ENCODE results near the gene NT5C1A.

NT5C1A gene

DNA sequence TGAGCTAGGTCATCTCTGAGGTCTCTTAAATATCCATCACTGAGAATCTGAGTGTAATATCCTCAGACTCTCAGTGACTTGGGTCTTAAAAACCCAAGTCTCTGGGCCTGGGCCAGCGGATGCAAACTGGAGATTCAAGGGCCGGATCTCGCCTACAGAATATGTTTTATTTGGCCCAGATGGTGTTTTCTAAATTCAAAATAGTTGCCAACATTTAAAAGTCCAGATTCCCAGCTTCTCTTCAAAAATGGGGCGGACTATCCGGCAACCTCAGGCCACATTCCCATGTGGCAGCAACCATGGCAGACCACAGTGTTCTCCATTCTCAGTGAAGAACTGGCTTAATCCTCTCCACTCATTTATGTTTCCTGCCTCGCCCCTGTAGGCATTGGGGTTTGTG lies 19.8 kb downstream of the NT5C1A start (continued):
- TF ChIP-seq ZNF549 (tag by site-specific recombination; IDR thresholded peaks at IDR 0.05), result no peak
- TF ChIP-seq ZNF792 (tag by site-specific recombination; IDR thresholded peaks at IDR 0.05), result no peak
- no peak for TF ChIP-seq ZNF239 (tag by site-specific recombination; IDR thresholded peaks at IDR 0.05)
- no peak for TF ChIP-seq ZNF174 (tag by site-specific recombination; IDR thresholded peaks at IDR 0.05)
- TF ChIP-seq, protein P1, sequence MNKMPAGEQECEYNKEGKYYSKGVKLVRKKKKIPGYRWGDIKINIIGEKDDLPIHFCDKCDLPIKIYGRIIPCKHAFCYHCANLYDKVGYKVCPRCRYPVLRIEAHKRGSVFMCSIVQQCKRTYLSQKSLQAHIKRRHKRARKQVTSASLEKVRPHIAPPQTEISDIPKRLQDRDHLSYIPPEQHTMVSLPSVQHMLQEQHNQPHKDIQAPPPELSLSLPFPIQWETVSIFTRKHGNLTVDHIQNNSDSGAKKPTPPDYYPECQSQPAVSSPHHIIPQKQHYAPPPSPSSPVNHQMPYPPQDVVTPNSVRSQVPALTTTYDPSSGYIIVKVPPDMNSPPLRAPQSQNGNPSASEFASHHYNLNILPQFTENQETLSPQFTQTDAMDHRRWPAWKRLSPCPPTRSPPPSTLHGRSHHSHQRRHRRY (tag by site-specific recombination; IDR thresholded peaks at IDR 0.05), result no peak
- TF ChIP-seq, protein P2, sequence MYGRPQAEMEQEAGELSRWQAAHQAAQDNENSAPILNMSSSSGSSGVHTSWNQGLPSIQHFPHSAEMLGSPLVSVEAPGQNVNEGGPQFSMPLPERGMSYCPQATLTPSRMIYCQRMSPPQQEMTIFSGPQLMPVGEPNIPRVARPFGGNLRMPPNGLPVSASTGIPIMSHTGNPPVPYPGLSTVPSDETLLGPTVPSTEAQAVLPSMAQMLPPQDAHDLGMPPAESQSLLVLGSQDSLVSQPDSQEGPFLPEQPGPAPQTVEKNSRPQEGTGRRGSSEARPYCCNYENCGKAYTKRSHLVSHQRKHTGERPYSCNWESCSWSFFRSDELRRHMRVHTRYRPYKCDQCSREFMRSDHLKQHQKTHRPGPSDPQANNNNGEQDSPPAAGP (tag by site-specific recombination; IDR thresholded peaks at IDR 0.05), result no peak

DNA sequence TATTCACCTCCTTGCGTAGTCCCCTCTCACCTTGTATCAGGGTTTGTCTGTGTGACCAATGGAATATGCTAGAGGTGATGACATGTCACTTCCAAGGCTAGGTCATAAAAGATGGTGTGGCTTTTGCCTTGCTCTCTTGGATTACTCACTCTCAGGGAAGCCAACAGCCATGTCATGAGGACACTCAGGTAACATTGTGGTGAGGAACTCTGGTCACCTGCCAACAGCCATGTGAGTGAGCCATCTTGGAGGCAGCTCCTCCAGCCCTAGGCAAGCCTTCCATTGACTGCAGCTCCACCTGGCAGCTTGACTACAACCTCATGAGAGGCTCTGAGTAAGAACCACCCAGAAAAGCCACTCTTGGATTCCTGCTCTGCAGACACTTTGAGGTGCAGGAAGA lies 21.5 kb downstream of the NT5C1A start:
- Histone ChIP-seq H3K9me3 (ENCODE audit: control insufficient read depth, insufficient read depth, low read depth, low read length) (no peaks in the 10 kb centered on the region), H3K36me3 (ENCODE audit: control insufficient read depth in 2 of 2, insufficient read depth in 1 of 2, low read length in 2 of 2) (no peaks in the 10 kb centered on the region), H3K27ac (ENCODE audit: extremely low read depth, low read depth, low read length) (no peak overlapping the region), H3K4me1 (ENCODE audit: control insufficient read depth, insufficient read depth, low read length) (no peaks in the 10 kb centered on the region), H3K4me3 (ENCODE audit: low read depth, low read length) (no peak overlapping the region)
- TF ChIP-seq ZNF670 (tag by site-specific recombination; IDR thresholded peaks at IDR 0.05; ENCODE audit: low read depth) (no peak), ZNF350 (tag by site-specific recombination; IDR thresholded peaks at IDR 0.05) (0 out of 2 replicates have a peak, but pooled peaks have one; percentile 13)
- ChIA-PET CTCF (interaction anchor here (0.5 to 15.5 kb wide), 3 partner anchors 8 to 375 kb away, joined by 3 to 350 read pairs (median 8); no protein-coding TSS in a partner anchor), POLR2A (no interaction called here)

DNA sequence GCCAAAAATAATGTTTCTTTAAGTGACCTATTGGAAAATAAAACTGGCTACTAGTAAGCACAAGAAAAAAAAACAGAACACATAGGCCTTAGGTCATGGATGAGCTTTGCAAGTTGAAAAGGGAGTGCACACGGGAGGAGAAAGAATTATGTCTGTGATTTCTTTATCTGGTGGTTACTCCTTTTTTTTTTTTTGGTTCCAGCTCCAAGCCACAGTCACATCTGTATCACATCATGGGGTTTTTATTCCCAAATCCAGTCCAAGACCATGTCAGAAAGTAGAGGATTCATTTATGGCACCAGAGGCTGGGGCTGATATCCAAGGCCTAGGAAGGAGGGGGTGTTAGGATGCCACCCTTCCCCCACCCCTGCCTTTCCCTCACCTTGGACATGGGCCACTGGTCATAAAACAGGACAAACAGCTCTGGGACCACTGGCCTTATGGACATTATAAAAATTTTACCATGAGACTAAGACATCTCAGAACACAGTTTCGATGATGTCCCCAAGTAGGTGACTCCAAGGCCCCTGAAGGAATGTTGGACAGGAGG lies 22.2 kb downstream of the NT5C1A start:
- Histone ChIP-seq H3K9me3 (ENCODE audit: control insufficient read depth, insufficient read depth, low read depth, low read length) (no peaks in the 10 kb centered on the region), H3K27ac (ENCODE audit: extremely low read depth, low read depth, low read length) (no peak overlapping the region), H3K4me3 (ENCODE audit: low read depth, low read length) (no peak overlapping the region), H3K36me3 (ENCODE audit: control insufficient read depth in 2 of 2, insufficient read depth in 1 of 2, low read length in 2 of 2) (no peaks in the 10 kb centered on the region), H3K4me1 (ENCODE audit: control insufficient read depth, insufficient read depth, low read length) (no peaks in the 10 kb centered on the region)
- ChIA-PET CTCF (interaction anchor here (0.6 to 15.5 kb wide), 4 partner anchors 9 to 972 kb away, joined by 3 to 350 read pairs (median 8); no protein-coding TSS in a partner anchor), POLR2A (no interaction called here)
- TF ChIP-seq, protein P2 (tag by site-specific recombination; IDR thresholded peaks at IDR 0.05), result no peak
- TF ChIP-seq SP3 (tag by site-specific recombination; IDR thresholded peaks at IDR 0.05) (no peak), KLF10 (tag by site-specific recombination; IDR thresholded peaks at IDR 0.05) (no peak), ZNF521 (tag by site-specific recombination; IDR thresholded peaks at IDR 0.05) (no peak), GLI4 (tag by site-specific recombination; IDR thresholded peaks at IDR 0.05) (no peak), ZNF202 (tag by site-specific recombination; IDR thresholded peaks at IDR 0.05; ENCODE audit: borderline replicate concordance) (no peak), ZNF157 (tag by site-specific recombination; IDR thresholded peaks at IDR 0.05) (no peak), ZNF558 (tag by site-specific recombination; IDR thresholded peaks at IDR 0.05) (no peak), ZNF274 (IDR thresholded peaks at IDR 0.05; ENCODE audit: low read length) (no peak), ZNF274 (tag by site-specific recombination; IDR thresholded peaks at IDR 0.05; ENCODE audit: borderline replicate concordance) (no peak), GFI1B (tag by site-specific recombination; IDR thresholded peaks at IDR 0.05) (no peak), YY2 (tag by site-specific recombination; IDR thresholded peaks at IDR 0.05) (no peak), OSR2 (tag by site-specific recombination; IDR thresholded peaks at IDR 0.05) (no peak)
- TF ChIP-seq, protein P3, sequence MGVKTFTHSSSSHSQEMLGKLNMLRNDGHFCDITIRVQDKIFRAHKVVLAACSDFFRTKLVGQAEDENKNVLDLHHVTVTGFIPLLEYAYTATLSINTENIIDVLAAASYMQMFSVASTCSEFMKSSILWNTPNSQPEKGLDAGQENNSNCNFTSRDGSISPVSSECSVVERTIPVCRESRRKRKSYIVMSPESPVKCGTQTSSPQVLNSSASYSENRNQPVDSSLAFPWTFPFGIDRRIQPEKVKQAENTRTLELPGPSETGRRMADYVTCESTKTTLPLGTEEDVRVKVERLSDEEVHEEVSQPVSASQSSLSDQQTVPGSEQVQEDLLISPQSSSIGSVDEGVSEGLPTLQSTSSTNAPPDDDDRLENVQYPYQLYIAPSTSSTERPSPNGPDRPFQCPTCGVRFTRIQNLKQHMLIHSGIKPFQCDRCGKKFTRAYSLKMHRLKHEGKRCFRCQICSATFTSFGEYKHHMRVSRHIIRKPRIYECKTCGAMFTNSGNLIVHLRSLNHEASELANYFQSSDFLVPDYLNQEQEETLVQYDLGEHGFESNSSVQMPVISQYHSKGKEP (tag by site-specific recombination; IDR thresholded peaks at IDR 0.05), result no peak
- TF ChIP-seq, protein P4, sequence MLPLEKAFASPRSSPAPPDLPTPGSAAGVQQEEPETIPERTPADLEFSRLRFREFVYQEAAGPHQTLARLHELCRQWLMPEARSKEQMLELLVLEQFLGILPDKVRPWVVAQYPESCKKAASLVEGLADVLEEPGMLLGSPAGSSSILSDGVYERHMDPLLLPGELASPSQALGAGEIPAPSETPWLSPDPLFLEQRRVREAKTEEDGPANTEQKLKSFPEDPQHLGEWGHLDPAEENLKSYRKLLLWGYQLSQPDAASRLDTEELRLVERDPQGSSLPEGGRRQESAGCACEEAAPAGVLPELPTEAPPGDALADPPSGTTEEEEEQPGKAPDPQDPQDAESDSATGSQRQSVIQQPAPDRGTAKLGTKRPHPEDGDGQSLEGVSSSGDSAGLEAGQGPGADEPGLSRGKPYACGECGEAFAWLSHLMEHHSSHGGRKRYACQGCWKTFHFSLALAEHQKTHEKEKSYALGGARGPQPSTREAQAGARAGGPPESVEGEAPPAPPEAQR (tag by site-specific recombination; IDR thresholded peaks at IDR 0.05), result no peak
- TF ChIP-seq, protein P5, sequence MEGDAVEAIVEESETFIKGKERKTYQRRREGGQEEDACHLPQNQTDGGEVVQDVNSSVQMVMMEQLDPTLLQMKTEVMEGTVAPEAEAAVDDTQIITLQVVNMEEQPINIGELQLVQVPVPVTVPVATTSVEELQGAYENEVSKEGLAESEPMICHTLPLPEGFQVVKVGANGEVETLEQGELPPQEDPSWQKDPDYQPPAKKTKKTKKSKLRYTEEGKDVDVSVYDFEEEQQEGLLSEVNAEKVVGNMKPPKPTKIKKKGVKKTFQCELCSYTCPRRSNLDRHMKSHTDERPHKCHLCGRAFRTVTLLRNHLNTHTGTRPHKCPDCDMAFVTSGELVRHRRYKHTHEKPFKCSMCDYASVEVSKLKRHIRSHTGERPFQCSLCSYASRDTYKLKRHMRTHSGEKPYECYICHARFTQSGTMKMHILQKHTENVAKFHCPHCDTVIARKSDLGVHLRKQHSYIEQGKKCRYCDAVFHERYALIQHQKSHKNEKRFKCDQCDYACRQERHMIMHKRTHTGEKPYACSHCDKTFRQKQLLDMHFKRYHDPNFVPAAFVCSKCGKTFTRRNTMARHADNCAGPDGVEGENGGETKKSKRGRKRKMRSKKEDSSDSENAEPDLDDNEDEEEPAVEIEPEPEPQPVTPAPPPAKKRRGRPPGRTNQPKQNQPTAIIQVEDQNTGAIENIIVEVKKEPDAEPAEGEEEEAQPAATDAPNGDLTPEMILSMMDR (tag by site-specific recombination; IDR thresholded peaks at IDR 0.05), result no peak
- TF ChIP-seq, protein P6, sequence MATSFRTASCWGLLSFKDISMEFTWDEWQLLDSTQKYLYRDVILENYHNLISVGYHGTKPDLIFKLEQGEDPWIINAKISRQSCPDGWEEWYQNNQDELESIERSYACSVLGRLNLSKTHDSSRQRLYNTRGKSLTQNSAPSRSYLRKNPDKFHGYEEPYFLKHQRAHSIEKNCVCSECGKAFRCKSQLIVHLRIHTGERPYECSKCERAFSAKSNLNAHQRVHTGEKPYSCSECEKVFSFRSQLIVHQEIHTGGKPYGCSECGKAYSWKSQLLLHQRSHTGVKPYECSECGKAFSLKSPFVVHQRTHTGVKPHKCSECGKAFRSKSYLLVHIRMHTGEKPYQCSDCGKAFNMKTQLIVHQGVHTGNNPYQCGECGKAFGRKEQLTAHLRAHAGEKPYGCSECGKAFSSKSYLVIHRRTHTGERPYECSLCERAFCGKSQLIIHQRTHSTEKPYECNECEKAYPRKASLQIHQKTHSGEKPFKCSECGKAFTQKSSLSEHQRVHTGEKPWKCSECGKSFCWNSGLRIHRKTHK (tag by site-specific recombination; IDR thresholded peaks at IDR 0.05), result no peak

Data from HEK293 (cell line).